Measurements from ENCODE around the gene POM121L2.
"Not testable (repeated sequence)": the region's sequence is repeated elsewhere in the genome, so short reads cannot be mapped to it uniquely, and the experiment has no call there.

DNA sequence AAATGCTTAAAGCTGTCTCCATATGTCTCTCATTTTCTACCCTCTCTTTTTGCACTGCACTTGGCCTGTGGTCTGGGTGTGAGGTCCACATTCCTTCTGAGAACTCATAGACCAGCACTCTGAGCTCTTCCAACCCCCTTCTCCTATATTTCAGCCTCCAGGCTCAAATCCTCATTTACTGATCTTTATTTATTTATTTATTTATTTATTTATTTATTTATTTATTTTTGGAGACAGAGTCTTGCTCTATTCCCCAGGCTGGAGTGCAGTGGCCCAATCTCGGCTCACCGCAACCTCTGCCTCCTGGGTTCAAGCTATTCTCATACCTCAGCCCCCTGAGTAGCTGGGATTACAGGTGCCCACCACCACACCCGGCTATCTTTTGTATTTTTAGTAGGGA, 45.1 kb downstream of the POM121L2 start:
- TF ChIP-seq, protein P1, sequence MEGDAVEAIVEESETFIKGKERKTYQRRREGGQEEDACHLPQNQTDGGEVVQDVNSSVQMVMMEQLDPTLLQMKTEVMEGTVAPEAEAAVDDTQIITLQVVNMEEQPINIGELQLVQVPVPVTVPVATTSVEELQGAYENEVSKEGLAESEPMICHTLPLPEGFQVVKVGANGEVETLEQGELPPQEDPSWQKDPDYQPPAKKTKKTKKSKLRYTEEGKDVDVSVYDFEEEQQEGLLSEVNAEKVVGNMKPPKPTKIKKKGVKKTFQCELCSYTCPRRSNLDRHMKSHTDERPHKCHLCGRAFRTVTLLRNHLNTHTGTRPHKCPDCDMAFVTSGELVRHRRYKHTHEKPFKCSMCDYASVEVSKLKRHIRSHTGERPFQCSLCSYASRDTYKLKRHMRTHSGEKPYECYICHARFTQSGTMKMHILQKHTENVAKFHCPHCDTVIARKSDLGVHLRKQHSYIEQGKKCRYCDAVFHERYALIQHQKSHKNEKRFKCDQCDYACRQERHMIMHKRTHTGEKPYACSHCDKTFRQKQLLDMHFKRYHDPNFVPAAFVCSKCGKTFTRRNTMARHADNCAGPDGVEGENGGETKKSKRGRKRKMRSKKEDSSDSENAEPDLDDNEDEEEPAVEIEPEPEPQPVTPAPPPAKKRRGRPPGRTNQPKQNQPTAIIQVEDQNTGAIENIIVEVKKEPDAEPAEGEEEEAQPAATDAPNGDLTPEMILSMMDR (IDR thresholded peaks at IDR 0.05; ENCODE audit: low read length) = not testable (repeated sequence)
- not testable (repeated sequence) for TF ChIP-seq EZH2 (IDR thresholded peaks at IDR 0.05; ENCODE audit: borderline replicate concordance, low read length)

All from OCI-LY1 (cell line).